ENCODE results near the gene HABP4.

DNA sequence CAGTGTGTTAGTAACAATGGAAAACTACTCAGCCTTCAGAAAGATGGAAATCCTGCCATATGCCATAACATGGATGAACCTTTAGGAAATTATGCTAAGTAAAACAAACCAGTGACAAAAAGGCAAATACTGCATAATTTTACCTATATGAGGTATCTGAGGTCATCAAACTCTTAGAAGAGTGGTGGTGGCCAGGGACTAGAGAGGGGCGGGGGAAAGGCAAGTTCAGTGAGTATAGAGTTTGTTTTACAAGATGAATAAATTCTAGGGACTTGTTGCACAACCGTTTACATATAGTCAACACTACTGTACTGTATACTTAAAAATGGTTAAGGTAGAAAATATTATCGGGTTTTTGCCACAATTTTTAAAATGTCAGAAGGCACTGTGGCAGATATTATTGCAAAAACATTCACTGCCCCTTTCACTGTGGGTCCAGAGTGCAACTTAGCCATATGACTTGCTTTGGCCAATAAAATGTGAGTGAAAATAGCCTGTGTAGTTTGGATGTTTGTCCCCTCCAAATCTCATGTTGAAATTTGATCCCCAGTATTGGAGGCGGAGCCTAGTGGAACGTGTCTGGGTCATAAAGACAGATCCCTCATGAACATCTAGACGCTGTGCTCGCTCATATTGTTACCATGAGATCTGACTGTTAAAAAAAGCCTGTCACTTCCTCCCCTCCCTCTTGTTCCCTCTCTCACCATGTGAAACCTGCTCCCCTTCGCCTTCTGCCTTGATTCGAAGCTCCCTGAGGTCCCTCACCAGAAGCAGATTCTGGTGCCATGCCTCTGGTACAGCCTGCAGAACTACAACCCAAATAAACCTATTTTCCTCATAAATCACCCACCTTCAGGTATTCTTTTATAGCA lies 41.3 kb upstream of the HABP4 start:
- no peak for TF ChIP-seq FOXA1 (IDR thresholded peaks at IDR 0.05)
- no peak for TF ChIP-seq FOXM1 (IDR thresholded peaks at IDR 0.05; ENCODE audit: borderline replicate concordance)
- no peak for TF ChIP-seq TARDBP (IDR thresholded peaks at IDR 0.05)

Measured in HEK293T (cell line).